Stimulated activated CD8-positive, alpha-beta memory T cell treated with anti-CD3 and anti-CD28 coated beads, Interleukin-12 subunit alpha, Interleukin-12 subunit beta, amount 100 ng/mL, for 4 hours (primary cell): Measurements from ENCODE around the gene KHK.
"Not testable (repeated sequence)": the region's sequence is repeated elsewhere in the genome, so short reads cannot be mapped to it uniquely, and the experiment has no call there.

Source experiments
- DNase-seq: peaks from one replicate; pipeline ENCODE4 v3.0.0-alpha.2; 2020; ENCODE audit warnings: low read depth

The KHK gene

DNA sequence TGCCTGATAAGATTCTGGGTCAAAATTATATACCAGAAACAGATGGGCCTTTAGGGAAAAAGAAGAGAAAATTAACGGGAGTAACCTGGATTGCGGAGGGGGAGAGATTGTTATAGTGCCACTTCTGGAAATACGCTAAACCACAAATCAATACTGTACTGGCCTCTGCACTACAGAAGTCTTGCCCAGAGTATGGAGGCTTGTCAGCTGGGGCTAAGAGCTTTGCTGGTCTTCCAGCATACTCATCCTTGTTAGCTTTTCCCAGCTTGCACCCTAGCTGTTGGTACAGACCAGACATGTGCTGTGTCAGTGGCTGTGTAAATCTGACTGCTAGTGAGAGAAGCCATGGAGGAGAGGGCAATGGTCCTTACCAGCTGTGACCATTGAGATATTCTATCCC lies 26.2 kb upstream of the KHK start:
- no peak for DNase-seq

DNA sequence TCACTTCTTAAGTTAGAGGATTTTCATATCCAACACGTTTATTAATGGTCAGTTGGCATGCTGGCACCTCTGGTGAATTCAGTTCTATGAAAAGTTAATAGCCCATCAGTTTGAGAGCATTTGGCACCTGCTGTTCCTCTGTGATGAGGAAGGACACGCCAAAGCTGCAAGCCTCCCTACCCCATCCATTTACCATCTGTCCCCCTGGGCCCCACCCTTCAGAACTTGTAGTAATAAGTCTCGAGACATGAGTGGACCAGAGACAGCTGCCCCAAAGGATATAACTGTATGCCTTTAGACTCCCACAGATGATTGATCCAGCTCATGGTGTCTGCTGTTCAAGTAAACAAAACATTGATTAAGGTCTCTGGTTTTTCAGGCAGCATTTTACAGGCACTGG lies 21.4 kb upstream of the KHK start:
- DNase-seq = no peak

DNA sequence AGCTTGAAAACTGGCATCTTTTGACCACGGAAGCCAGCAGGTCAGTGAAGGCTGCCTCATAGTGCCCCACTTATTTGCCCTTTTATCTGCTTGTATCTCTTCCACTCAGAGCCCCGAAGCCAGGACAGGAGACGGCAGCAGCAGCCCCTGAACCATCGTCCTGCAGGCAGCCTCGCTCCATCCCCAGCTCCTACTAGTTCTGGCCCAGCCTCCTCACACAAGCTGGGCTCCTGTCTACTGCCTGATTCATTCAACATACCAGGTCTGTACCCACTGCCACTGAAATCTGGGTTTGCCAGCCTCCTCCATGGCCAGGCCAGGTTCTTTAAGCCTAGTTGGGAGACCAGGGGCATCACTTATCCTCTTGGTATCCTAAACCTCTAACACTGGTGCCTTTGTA lies 19.2 kb upstream of the KHK start:
- DNase-seq = no peak

DNA sequence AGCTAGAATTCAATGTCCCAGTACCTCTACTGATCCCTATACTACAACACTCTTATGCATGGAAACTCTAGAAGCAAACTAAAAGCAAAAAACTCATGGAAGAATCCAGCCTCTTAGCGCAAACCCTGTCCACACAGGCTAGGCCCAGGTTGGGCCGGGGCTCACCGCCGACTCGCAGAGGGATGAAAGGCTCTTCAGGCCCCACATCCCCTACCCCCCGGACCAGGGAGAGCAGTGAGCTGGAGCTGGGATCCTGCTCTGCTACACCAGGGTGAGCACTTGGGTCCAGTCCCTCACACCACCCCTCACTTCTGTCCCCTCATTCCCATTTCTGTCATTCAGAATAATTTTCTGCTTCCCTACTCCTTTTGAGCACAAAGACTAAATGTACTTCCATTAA lies 17.1 kb upstream of the KHK start:
- DNase-seq = no peak

DNA sequence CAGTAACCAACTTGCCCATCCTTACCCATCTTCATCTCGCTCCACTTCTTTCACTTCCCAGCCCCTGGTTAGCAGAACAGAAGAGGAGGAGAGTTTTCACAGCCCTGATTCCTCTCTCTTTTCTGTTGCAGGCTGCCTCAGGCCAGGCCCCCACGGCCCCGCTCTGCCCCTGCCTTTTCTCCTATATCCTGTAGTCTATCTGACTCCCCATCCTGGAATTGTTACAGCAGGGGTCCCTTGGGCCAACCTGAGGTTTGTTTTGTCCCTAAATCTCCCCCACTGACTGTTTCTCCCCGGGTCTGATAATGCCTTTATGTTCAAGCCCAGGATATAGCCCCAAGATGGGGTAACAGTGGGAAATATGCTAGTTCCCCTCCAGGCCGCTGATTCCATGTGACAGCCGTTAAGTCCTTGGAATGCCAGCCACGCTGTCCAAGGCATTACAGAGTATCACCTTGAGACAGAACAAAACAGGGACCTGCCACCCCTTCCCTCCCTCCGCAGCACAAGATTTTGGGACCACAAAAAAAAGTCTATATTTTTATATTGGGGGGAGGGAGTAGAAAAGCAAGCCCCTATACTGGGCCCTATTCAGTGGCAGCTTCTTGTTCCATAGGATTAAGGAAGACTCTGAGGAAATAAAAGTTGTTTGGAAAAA lies 16.5 kb upstream of the KHK start:
- no peak for DNase-seq

DNA sequence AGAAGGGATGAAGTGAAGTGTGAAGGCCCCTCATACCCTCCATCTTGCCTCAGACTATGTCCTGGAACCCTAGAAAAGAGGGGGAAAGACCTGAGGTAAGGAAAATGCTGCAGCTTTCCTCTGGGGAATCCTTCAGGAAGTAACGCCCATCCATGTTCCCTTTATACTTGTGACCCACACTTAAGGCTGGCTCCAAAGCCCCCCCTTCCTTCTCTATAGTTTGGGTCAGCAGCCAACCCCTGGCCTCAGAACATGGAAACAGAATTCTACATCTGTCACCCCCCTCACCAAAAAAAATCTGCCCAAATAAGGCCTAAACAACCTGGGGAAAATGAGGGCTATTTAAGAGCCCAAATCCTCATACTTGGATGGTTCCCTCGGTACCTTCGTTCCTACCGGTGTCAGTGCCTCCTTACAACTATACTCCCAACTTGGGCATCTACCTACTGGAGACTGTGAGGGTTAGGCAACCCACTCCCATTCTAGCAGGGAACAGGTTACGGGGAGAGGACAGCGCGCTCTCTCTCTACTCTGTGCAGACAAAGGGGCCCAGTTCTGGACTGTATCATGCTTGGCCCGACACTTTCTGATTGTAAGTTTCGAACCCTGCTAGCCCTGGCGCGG lies 15.8 kb upstream of the KHK start:
- no peak for DNase-seq

DNA sequence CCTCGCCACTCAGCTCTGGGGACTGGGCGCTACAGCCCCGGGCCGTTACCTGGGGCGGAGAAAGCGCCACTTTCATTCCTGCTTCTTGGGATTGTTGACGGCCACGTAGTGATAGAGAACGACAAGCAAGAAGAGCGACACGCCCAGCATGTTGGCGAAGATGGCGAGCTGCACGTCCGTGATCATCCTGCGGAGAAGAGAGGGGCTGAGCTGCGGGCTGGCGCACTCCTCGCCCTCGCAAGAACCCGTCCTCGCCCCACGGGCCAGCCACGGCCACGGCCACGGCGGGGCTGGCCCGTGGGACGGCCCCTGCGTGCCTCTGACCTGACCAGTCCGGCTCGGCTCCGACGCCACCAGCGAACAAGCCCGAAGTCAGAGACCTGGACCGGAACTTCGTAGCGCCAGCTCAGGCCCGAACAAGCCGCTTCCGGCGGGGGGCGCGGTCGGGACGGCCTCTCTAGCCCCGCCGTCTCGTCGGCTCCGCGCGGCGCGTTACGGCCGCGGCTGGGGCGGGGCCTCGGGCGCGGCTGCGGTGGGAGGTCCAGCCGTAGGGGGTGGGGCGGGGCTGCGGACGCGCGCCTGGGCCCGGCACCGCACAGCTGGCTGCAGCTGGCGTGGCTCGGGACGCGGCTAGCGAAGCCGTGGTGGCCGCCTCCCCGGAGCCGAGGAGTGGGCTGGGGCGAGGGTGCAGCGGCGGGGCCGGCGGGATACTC lies 15.1 kb upstream of the KHK start, which contains the start of gene OST4:
OST4 (minus strand) TSS at position 378 of the 713 bp plus-strand sequence.
- DNase-seq = peak; percentile 86

DNA sequence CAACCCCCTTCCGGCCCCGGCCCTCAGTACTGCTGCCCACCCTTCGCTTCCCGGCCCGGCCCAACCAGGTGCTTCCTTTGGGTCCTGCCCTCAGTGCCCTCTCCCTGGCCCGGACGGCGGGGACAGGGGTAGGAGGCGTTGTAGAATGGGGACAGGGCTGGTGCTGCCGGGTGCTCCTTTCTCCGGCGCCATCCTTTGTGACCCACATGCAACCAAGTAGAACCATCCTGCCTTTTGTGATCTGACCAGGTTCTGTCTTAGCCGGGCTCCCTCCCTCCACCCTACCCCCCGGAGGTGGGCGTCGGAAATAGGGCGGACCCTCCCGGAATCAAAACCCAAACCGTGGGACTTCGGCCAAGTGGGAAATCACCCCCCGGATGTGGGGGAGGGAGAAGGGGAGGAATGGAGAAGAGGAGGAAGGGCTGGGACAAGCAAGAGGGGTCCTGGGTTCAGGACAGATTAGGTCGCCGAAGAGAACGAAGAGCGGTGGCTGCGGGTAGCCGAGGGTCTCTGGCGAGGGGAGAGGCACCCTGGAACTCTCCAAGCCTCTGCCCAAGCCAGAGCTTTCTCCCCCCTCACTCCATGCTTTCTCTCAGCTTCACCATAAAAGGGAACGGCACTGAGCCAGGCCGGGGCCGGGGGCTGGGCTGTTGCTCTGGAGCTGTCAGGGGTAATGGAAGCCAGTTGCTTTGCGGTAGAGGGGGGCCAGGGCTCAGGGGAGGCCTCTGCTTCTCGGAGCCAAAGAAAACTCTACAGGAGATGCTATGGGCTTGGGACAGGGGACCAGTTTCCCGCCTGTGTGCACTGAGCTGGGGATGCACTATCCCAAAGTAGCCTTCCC lies 14.4 kb upstream of the KHK start:
- no peak for DNase-seq

DNA sequence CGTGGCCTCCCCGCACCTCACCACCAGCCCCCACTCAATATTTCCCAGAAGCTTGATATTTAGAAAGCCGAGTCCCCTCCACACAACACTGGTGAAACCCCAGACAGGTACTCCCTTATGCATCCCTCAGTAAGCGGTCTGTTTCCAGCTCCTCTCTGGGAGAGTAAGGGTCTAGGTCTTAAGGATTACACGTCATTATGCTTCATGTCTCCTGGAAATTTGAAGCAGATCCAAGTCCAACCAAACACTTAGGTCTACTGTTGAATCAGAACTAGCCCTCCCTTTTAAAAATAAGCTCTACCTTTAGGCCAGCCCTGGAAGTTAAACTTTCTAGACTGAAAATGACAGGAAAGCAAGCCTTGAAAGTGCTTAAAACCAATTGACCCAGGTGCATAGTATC lies 13.7 kb upstream of the KHK start:
- no peak for DNase-seq

DNA sequence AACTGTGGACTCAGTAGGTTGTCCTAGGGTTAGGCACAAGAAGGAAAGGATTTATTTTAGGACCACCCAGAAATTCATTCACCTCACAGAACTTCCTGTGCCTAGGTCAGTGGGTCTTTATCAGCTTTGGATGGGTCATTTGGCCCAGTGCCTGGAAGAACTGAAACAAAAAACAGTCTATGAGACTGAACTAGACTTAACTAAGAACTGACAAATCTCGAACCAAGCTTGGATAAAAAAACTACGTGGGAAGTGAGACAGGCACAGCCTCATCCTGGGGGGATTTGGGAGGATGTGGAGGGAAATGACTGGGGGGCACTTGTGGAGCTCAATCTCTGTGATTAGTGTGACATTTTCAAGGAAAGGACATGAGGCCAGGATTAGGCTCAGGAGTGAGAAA lies 12.8 kb upstream of the KHK start:
- no peak for DNase-seq

DNA sequence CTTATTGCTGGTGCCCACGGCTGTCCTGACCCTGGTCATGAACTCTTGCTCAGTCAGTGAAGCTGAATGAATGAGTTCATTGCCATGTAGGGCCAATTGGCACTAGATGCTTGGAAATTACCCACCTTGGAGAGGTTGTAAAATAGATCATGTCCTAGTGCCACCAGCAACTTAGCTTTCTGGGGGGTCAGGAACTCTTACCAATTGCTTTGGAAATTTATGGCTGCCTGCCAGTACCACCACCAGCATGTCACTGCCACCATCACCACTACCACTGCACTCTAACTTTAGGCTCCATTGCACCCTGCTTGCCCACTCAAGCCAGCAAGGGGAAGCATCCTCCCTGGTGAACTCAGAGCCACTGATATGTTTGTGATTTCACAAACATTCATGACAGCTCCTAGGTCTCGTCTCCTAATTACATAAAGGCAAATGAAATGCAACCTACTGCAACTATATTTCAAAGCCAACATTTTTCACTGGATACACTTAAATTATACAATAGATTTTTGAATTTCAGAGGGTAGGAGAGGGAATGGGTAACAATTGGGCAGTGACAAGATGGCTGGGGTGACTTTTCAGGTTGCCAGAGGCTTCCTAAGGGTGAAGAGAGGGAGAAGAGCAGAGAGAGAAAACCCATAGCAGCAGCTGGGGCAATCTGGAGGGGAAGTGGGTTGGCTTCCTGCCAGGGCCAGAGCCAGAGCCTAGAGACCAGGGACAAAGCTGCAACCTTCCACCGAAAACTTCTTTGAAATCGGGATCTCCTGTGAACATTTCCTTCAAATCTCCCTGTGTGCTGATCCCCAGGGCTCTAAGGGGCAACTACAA lies 11.6 kb upstream of the KHK start:
- DNase-seq = no peak

DNA sequence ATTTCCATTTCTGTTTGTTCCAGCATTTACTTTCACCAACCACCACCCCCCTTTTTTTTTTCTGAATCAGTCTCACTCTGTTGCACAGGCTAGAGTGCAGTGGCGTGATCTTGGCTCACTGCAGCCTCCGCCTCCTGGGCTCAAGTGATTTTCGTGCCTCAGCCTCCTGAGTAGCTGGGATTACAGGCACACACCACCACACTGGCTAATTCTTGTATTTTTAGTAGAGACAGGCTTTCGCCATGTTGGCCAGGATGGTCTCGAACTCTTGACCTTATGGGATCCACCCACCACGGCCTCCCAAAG lies 11.1 kb upstream of the KHK start:
- not testable (repeated sequence) for DNase-seq

DNA sequence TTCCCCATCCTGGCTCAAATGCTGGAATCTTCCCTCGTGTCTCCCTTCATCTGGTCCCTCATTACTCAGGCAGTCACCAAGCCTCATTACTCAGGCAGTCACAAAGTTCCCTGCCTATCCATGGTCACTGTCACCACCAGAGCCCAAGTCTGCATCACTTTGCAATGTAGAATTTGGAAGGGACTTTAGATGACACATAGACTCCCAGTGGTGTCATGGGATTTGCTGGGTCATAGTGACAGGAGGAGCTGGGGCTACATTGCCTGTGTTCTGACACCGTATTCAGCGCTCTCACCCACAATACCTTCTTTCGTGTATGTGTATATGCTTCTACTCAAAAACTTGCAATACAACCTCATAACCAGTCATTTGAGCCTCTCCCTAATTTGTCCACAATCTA lies 10.2 kb upstream of the KHK start:
- DNase-seq = no peak

DNA sequence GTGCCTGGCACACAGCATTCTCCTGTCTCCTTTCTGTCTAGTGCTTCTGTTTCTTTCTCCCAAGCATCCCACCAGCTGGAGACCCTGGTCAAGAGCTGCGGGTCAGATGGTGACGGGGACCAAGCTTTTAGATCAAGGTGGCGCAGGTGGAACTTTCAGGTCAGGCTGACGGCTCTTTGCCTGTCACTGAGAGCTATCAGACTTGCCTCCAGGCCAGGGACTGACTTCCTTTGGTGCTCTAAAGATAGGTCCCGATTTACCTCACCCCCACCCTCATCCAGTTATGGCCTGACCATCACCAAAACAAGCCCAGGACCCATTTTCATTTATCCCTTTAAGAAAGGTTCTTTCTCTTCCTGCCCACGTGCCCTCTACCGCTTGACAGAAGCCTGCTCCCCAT lies 9.3 kb upstream of the KHK start:
- DNase-seq = no peak

DNA sequence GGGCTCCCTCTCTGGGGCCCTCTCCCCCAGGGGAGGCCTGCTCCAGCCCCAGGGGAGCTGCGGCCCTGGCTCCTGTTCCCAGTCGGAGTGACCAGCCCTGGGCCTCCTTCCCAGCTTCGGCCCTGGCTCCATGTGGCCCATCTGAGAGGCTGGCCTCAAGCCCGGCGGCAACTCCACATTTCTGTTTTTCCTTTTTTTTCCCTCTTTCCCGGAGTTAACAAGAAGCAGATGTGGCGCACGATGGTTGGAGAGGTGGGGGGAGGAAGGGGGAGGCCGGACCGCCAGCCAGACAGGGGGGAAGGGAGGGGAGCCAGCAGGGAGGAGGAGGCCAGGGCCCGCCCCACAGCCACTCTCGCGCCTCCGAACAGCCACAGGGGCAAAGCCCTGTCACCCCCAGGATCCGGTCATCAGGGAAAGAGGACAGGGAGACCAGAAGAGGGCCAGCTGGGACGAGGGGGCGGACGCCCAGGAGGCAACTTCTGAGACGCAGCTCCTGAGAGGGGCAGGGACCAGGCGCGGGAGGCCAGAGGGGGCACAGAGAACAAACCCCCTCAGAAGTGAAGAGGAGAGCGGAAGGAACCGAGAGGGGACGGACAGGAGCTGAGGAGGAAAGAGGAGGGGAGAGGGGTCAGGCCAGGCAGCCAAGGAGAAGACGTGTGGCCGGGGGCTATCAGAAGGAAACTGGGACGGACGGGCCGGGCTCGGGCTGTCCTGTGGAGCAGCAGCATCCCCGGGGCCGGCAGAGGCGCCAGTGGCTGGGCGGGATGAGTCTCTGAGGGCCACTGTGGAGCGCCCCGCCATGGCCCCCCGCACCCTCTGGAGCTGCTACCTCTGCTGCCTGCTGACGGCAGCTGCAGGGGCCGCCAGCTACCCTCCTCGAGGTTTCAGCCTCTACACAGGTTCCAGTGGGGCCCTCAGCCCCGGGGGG lies 8.0 kb upstream of the KHK start, which contains the start of gene EMILIN1:
EMILIN1 (plus strand) TSS at position 349 of the 928 bp plus-strand sequence; CDS start at position 800, 451 bp downstream.
- DNase-seq = no peak

DNA sequence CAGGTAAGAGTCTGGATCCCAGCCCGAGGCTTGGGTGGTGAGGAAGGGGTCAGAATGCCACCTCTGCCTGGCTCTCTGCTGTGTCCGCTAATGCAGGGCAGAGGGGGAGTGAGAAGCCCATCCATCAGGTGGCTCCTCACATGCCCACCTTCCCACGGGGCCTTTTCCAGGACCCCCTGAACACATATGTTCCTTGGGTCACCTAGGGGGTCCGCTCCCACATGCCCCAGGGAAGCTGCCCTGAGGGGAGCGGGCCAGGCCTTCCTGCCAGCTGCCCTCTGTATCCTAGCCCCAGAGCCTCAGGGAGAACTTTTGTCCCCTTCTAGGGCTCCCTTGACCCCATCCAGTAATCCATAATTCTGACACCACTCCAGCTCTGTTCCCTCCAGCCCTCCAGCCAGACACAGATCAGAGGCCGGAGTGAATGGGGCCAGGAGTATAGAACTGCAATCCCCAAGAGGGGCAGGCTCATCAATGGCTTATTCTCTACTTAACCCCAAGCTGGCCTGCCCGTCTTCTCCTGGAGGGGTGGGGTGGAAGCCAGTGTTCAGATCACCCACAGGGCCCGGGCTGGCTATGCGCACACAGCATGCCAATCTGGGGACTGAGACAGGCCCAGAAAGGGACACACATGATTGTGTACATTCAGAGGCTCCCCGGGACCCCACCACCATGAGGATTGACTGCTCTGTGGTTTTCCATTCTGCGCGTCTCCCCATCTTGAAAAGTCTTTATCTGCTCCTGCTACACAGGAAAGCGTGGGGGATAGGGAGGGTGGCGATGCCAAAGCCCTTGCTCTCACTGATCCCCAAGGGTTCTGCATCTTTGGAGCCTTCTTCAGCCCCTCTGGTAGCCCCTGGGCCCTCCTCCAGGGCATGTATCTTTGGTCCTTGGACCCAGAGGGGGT lies 7.1 kb upstream of the KHK start:
- DNase-seq = no peak

DNA sequence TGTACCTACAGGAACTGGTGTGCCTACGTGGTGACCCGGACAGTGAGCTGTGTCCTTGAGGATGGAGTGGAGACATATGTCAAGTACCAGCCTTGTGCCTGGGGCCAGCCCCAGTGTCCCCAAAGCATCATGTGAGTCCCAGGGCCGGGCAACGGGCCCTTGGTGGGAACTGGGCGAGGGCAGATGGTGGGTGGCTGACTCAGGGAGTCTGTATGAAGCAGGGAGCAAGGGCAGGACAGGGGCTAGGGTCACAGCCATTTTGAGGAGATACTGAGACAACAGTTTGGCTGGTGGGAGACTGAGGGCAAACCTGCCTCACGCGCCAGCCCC lies 6.5 kb upstream of the KHK start:
- no peak for DNase-seq

DNA sequence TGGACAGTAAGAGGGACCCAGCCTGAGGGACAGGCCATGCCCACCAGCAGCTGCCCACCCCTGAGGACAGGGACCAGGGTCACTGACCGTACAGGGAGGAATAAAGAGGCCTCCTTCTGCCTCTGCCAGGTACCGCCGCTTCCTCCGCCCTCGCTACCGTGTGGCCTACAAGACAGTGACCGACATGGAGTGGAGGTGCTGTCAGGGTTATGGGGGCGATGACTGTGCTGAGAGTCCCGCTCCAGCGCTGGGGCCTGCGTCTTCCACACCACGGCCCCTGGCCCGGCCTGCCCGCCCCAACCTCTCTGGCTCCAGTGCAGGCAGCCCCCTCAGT lies 6.0 kb upstream of the KHK start:
- DNase-seq = no peak

DNA sequence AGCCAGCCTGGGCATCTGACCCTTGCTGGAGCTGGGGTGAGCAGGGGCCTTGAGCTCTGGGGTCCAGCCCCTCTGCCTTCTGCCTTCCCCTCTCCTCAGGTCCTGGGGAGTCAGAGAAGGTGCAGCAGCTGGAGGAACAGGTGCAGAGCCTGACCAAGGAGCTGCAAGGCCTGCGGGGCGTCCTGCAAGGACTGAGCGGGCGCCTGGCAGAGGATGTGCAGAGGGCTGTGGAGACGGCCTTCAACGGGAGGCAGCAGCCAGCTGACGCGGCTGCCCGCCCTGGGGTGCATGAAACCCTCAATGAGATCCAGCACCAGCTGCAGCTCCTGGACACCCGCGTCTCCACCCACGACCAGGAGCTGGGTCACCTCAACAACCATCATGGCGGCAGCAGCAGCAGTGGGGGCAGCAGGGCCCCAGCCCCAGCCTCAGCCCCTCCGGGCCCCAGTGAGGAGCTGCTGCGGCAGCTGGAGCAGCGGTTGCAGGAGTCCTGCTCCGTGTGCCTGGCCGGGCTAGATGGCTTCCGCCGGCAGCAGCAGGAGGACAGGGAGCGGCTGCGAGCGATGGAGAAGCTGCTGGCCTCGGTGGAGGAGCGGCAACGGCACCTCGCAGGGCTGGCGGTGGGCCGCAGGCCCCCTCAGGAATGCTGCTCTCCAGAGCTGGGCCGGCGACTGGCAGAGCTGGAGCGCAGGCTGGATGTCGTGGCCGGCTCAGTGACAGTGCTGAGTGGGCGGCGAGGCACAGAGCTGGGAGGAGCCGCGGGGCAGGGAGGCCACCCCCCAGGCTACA lies 4.4 kb upstream of the KHK start:
- no peak for DNase-seq
